Ovary (tissue), 3 donors: Measurements from ENCODE around the gene IPO7.
"Not testable (repeated sequence)": the region's sequence is repeated elsewhere in the genome, so short reads cannot be mapped to it uniquely, and the experiment has no call there.

Experiments used
- CTCF ChIP-seq, 3 donors: fragments of 450-650 bp in 2 of 3; fragments of 200-600 bp in 1 of 3; IDR thresholded peaks; one replicate each; pipeline versions ENCODE4 v1.5.1 to v1.8.0; 2016 to 2022; ENCODE audit warnings: antibody characterized with exemption in 3 of 3, mild to moderate bottlenecking in 1 of 3
- POLR2A ChIP-seq: fragments of 450-650 bp; IDR thresholded peaks from one replicate; pipeline ENCODE4 v1.6.1; 2017; ENCODE audit warnings: antibody characterized with exemption, mild to moderate bottlenecking, moderate library complexity
- donor health status: DM: no; HTN: no; CAD: no.

GRCh38 chr11:9401884-9402283 lies 17.4 kb downstream of the IPO7 start:
- TF ChIP-seq CTCF (IDR thresholded peaks at IDR 0.05); POLR2A: not testable (repeated sequence)
